Keratinocyte (primary cell): ENCODE data around the gene JAKMIP1. TPM values are rescaled to one million over a fixed set of nuclear protein-coding genes. Genes with fewer than 3 reads are reported as not detected.

Experiments used
- DNase-seq: peaks from one replicate; pipeline ENCODE4 v3.0.0-alpha.2; 2011; ENCODE audit warnings: low read depth, missing footprints, low spot score
- FAIRE-seq: peaks from 2 replicates; lab custom pipeline; 2011; peaks lifted over from hg19 to GRCh38; lab: Jason Lieb, UNC
- H2AFZ ChIP-seq: 2 replicates; pipeline ENCODE4 v1.6.0; 2012; ENCODE audit warnings: low read length, control low read depth, inconsistent platforms; ENCODE audit not compliant: control insufficient read depth
- H3K27ac ChIP-seq: 2 replicates; pipeline ENCODE4 v1.5.1; 2011; ENCODE audit warnings: low read length; ENCODE audit not compliant: control insufficient read depth, insufficient read depth
- H3K27me3 ChIP-seq: 3 replicates; pipeline ENCODE4 v1.6.0; 2011; ENCODE audit warnings: low read length; ENCODE audit not compliant: control insufficient read depth, insufficient read depth; ENCODE audit errors: extremely low read depth
- H3K36me3 ChIP-seq, 2 experiments: 2 replicates in 1 of 2; 3 replicates in 1 of 2; pipeline ENCODE4 v1.5.1; 2011; ENCODE audit warnings: low read length in 2 of 2, mild to moderate bottlenecking in 1 of 2; ENCODE audit not compliant: control insufficient read depth in 2 of 2, insufficient read depth in 2 of 2; ENCODE audit errors: extremely low read depth in 1 of 2
- H3K4me1 ChIP-seq: 3 replicates; pipeline ENCODE4 v1.5.1; 2011; ENCODE audit warnings: low read length; ENCODE audit not compliant: control insufficient read depth, insufficient read depth; ENCODE audit errors: extremely low read depth
- H3K4me2 ChIP-seq: 3 replicates; pipeline ENCODE4 v1.6.0; 2011; ENCODE audit warnings: low read depth, low read length; ENCODE audit not compliant: control insufficient read depth, insufficient read depth; ENCODE audit errors: extremely low read depth
- H3K4me3 ChIP-seq, 3 experiments: fragments of 200-600 bp in 1 of 3; sonication (generic) in 1 of 3; 2 replicates in 2 of 3; 3 replicates in 1 of 3; pipeline ENCODE4 v1.5.1; 2011 to 2016; ENCODE audit warnings: low read length in 3 of 3, mild to moderate bottlenecking in 3 of 3, control low read depth in 2 of 3, inconsistent platforms in 1 of 3, low read depth in 1 of 3, mixed read lengths in 1 of 3, mixed run types in 1 of 3, moderate library complexity in 1 of 3; ENCODE audit not compliant: control insufficient read depth in 2 of 3, insufficient read depth in 2 of 3; ENCODE audit errors: extremely low read depth in 1 of 3
- H3K79me2 ChIP-seq: 2 replicates; pipeline ENCODE4 v1.6.0; 2012; ENCODE audit warnings: low read length; ENCODE audit not compliant: control insufficient read depth, insufficient read depth
- H3K9ac ChIP-seq: 3 replicates; pipeline ENCODE4 v1.6.0; 2011; ENCODE audit warnings: low read length; ENCODE audit not compliant: control insufficient read depth, insufficient read depth; ENCODE audit errors: extremely low read depth
- H3K9me1 ChIP-seq: 3 replicates; pipeline ENCODE4 v1.6.0; 2011; ENCODE audit warnings: low read length; ENCODE audit not compliant: control insufficient read depth, insufficient read depth; ENCODE audit errors: extremely low read depth
- H3K9me3 ChIP-seq: 2 replicates; pipeline ENCODE4 v1.5.1; 2012; ENCODE audit warnings: low read depth, low read length; ENCODE audit not compliant: control insufficient read depth
- H4K20me1 ChIP-seq: 3 replicates; pipeline ENCODE4 v1.6.0; 2011; ENCODE audit warnings: low read length; ENCODE audit not compliant: control insufficient read depth, insufficient read depth; ENCODE audit errors: extremely low read depth
- EZH2 ChIP-seq: IDR thresholded peaks from one replicate; pipeline ENCODE4 v1.6.1; 2012; ENCODE audit warnings: inconsistent platforms, mild to moderate bottlenecking, low read length, moderate library complexity
- dilution Hi-C: fragments of 300-500 bp; cut with MboI; formaldehyde crosslinking; loops from one replicate; pipeline ENCODE4 v1.7.0; 2020; ENCODE audit warnings: low sequenced_read_pairs; ENCODE audit not compliant: extremely low pct_ligation_motif_present
- polyA plus RNA-seq, 5 experiments: library from polyadenylated mRNA; depleted of rRNA in 3 of 5; stranded (reverse) in 3 of 5; stranded (forward) in 1 of 5; unstranded in 1 of 5; fragments of >200 nt; gene quantifications; 1 replicate in 1 of 5; 2 replicates in 3 of 5; 3 replicates in 1 of 5; pipeline versions ENCODE4 v1.2.1 to v1.2.3, GENCODE V29; 2011 to 2012; ENCODE audit warnings: missing spikeins in 2 of 5, low read depth in 1 of 5, low replicate concordance in 1 of 5
- TF ChIP-seq, protein P1 (sequence below), 3 experiments: IDR thresholded peaks in 1 of 3; conservative IDR thresholded peaks in 1 of 3; optimal IDR thresholded peaks in 1 of 3; 2 replicates in 2 of 3; 3 replicates in 1 of 3; pipeline versions ENCODE3 to v1.5.1; 2011; ENCODE audit warnings: low read length in 3 of 3, mild to moderate bottlenecking in 3 of 3, moderate library complexity in 2 of 3, control low read depth in 1 of 3, inconsistent platforms in 1 of 3; ENCODE audit not compliant: insufficient read depth in 2 of 3; ENCODE audit errors: extremely low read depth in 1 of 3

The JAKMIP1 gene
- polyA plus RNA-seq, 1 donor (not counting 4 experiments of a cell fraction or from before 2014, with no cell fraction given): not detected

DNA sequence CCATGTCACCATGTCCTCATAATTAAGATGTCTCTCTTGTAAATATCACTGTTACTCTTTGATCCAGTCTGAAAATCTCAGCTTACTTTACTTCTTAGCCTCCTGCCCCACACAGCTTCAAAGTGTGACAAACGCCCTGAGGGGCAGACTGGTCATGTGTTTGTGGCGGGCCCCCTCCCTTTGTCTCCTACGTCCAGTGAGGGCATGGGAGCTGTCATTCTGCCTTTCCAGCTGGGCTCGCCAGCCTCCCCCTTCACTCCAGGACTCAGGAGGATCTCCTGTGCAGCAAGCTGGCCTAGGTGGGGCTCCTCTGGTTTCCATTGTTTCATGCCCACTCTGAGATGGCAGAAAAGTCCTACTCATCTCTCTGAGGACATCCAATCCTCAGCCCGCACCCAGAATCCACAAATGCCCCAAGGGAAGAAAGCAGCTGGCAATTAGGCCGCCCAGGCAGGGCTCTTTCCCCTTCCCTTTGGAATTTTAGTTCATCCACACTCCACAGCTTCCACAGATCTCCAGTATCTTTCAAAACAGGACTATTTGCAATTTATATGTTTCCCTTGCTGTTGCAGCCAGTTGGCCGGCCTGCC is 95.7 kb downstream of the JAKMIP1 start:
- DNase-seq (no peak), FAIRE-seq (no peak)
- no peaks in the 10 kb centered on the region for H4K20me1 ChIP-seq
- peaks cover 23% of the 10 kb centered on the region for H3K27me3 ChIP-seq
- H3K79me2 ChIP-seq: no peaks in the 10 kb centered on the region
- H3K9ac ChIP-seq: no peak overlapping the region
- no peaks in the 10 kb centered on the region for H3K9me1 ChIP-seq
- H3K4me3 ChIP-seq: no peak overlapping the region
- no peak overlapping the region for H2AFZ ChIP-seq
- no peak overlapping the region for H3K27ac ChIP-seq
- H3K4me1 ChIP-seq: no peaks in the 10 kb centered on the region
- dilution Hi-C loops: no loop called here
- no peaks in the 10 kb centered on the region for H3K9me3 ChIP-seq
- TF ChIP-seq, protein P1, sequence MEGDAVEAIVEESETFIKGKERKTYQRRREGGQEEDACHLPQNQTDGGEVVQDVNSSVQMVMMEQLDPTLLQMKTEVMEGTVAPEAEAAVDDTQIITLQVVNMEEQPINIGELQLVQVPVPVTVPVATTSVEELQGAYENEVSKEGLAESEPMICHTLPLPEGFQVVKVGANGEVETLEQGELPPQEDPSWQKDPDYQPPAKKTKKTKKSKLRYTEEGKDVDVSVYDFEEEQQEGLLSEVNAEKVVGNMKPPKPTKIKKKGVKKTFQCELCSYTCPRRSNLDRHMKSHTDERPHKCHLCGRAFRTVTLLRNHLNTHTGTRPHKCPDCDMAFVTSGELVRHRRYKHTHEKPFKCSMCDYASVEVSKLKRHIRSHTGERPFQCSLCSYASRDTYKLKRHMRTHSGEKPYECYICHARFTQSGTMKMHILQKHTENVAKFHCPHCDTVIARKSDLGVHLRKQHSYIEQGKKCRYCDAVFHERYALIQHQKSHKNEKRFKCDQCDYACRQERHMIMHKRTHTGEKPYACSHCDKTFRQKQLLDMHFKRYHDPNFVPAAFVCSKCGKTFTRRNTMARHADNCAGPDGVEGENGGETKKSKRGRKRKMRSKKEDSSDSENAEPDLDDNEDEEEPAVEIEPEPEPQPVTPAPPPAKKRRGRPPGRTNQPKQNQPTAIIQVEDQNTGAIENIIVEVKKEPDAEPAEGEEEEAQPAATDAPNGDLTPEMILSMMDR (optimal IDR thresholded peaks at IDR 0.05 in 1 of 3, IDR thresholded peaks at IDR 0.05 in 1 of 3, conservative IDR thresholded peaks at IDR 0.05 in 1 of 3; ENCODE audit: extremely low read depth in 1 of 3, insufficient read depth in 2 of 3, low read length in 3 of 3): no peak
- no peak for TF ChIP-seq EZH2
- no peaks in the 10 kb centered on the region for H3K36me3 ChIP-seq
- H3K4me2 ChIP-seq: no peak overlapping the region

DNA sequence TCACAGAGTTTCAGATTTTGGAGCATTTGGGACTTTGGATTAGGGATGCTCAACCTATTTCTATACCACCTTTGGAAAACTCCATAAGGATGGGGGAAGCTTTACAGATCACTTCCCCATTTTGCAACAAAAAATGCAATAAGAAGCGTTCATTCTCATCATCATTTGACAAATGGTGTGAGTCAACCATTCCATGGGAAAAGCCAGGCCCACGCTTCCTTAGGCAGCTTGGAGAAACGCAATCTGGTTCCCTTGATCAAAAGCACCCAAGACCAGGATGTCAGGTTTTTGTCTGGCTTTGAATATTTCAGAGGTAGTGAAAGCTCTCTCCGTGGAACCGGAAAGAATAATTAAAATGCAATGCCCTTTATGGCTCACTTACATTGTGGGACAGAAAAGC is 102.8 kb downstream of the JAKMIP1 start:
- Histone ChIP-seq H4K20me1 (no peaks in the 10 kb centered on the region), H3K27ac (no peak overlapping the region), H3K36me3 (no peaks in the 10 kb centered on the region), H3K4me1 (no peaks in the 10 kb centered on the region), H2AFZ (no peak overlapping the region), H3K4me2 (no peak overlapping the region), H3K4me3 (no peak overlapping the region), H3K79me2 (no peaks in the 10 kb centered on the region), H3K27me3 (no peaks in the 10 kb centered on the region), H3K9ac (no peak overlapping the region), H3K9me3 (no peaks in the 10 kb centered on the region), H3K9me1 (no peaks in the 10 kb centered on the region)
- no peak for TF ChIP-seq EZH2
- TF ChIP-seq, protein P1 (optimal IDR thresholded peaks at IDR 0.05 in 1 of 3, IDR thresholded peaks at IDR 0.05 in 1 of 3, conservative IDR thresholded peaks at IDR 0.05 in 1 of 3; ENCODE audit: extremely low read depth in 1 of 3, insufficient read depth in 2 of 3, low read length in 3 of 3): no peak
- FAIRE-seq (no peak), DNase-seq (no peak)
- dilution Hi-C loops: no loop called here
